Stimulated activated CD8-positive, alpha-beta memory T cell treated with anti-CD3 and anti-CD28 coated beads, Interleukin-2, amount 100 ng/mL, for 48 hours (primary cell): ENCODE results near the gene FETUB.

Experiments used
- DNase-seq, 2 donors: peaks; one replicate each; pipeline ENCODE4 v3.0.0-alpha.2; 2020; ENCODE audit warnings: low read depth in 2 of 2

The FETUB gene

DNA sequence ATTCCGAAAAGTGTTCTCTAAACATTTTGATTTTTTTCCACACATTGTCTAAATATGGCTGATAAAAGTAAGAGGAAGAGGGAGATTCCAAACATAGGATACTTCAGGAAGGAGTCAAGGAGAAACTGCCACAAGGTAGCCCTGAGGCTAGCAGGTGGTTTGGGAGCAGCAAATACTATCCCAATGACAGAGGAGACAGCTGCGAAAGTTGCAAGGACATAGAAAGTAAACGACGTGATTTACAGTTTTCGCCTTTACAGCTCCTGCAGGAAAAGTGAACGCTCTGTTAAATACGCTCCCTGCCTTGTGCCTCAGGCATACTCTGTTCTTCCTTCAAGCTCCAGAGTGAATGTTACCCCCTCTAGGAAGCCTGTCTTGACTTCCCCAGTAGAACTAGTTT is 3.7 kb upstream of the FETUB start:
- DNase-seq = no peak

DNA sequence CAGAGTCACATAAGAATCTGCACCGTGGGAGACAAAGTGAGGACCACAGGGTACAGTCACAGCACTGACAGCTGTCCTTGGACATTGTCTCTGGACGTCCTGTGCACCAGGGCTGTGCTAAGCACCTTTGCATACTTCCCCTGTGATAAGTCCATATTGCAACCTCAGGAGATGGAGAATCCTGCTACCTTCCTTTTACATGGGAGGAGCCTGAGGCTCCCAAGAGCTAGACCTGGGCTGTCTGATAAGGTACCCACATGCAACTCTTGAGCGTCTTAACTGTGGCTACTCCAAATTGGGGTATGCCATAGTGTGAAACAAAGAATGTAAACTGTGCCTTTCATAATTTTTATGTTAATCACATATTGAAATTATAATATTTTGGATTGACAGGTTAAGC is 2.5 kb upstream of the FETUB start:
- DNase-seq = no peak

DNA sequence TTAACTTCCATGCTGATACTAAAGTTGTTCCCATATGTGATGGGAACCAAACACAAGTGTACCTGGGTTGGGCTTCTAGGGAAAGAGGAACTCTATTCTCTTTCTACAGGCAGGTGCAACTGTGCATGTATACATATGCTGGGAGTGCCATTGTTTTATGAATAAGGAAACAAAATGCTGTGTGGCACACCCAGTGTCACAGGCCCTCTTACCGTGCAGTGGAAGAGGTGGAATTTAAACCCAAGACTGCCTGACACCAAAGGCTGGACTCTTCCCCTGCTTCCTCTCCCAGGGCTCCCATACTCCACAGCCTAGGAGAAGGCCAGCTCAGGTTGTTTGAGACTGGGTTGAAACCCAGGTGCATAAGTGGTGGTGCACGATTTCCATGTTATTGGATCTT is 1.9 kb upstream of the FETUB start:
- DNase-seq = no peak

DNA sequence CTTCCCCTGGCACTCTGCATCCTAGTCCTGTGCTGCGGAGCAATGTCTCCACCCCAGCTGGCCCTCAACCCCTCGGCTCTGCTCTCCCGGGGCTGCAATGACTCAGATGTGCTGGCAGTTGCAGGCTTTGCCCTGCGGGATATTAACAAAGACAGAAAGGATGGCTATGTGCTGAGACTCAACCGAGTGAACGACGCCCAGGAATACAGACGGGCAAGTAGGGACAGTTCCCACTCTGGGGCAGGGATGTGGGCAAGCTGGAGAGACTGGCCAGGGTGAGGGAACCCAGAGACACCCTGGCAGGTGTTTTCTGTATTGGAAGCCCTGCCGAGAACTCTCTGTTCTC is 247 bp downstream of the FETUB start:
- no peak for DNase-seq

DNA sequence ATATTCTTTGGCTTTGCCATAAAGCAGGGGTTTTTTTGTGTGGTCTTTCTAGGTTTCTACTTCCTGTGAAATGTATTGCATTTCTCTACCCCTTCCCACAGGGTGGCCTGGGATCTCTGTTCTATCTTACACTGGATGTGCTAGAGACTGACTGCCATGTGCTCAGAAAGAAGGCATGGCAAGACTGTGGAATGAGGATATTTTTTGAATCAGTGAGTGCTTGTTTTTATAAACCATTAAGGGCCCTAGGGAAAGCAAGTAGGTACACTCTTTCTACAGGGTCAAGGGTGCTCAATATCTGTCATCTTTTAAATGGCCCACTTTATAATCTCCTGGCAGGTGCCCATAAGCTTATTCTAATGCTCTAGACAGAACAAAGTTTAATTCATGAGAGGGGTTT is 730 bp downstream of the FETUB start:
- no peak for DNase-seq

DNA sequence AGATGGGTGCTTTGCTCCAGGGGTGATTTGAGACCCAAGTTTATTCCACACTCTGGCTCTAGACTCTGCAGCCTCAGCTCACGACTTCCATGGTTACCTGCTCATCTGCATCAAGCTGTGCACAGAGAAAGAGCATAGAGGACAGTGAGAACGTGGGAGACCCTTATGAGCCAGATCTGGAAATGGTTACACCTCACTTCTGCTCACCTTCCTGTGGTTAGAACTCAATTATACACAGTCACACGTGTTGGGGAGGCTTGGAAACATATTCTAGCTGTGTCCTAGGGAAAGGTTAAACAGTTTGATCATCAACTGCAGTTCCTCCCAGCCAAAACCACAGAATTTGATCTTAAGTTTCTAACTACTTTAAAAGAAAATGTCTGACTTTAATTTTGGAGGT is 1.8 kb downstream of the FETUB start:
- no peak for DNase-seq

DNA sequence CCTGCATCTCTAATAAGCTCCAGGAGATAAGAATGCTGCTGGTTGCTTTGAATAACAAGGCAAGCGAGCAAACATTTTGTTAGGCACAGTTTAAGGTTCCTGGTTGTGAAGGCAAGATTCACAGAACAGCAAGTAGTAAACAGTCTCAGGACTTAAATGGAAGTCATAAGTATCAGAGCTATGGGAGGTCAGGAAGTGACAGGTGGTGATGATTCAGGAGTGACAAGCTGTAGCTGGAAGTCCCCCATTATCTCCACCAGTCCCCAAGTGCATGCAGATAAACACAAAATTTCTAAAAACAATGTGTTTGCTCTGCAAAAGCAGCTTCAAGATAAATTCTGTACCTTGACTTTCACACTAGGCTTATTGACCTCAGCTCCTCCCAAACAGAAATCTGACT is 3.3 kb downstream of the FETUB start:
- DNase-seq = no peak

DNA sequence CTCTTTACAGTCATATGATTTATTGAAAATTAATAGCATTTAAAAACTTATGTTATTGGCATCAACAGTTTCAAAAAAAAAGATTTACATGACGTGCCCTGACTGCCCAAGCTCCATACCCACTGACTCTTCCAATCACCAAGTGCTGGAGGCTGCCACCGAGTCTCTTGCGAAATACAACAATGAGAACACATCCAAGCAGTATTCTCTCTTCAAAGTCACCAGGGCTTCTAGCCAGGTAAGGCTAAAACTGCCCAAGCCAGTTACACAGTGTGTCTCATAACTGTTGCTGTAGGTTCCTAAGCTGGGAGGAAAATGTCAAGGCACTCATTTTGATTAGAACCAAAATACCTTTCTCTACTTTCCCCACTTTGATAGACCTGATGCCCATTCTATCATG is 4.5 kb downstream of the FETUB start:
- no peak for DNase-seq

DNA sequence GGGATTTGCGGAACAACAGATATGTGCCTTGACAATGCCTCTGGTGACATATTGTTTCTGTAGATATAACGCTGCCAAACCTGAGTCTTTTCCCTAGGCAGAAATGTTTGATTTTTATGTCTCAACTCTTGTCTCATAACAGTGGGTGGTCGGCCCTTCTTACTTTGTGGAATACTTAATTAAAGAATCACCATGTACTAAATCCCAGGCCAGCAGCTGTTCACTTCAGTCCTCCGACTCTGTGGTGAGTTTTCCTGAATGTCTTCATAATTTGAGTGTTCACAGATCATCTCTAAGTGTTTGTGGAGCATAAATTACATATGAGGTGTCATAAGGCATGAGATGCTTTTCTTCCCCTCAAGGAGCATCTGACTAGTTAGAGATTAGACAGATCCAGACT is 5.9 kb downstream of the FETUB start:
- no peak for DNase-seq

DNA sequence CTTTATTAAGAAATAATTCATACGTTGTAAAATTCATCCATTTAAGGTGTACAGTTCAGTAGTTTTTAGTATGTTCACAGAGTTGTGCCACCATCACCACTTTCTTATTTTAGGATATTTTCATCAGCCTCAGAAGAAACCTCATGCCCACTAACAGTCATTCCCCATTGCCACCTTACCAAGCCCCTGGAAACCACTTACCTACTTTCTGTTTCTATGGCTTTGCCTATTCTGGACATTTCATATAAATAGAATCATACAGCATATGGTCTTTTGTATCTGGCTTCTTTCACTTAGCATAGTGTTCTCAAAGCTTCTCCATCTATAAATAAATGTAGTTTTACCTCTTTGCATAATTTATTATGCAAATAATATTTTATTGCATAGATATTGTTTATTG is 6.6 kb downstream of the FETUB start:
- DNase-seq = no peak

DNA sequence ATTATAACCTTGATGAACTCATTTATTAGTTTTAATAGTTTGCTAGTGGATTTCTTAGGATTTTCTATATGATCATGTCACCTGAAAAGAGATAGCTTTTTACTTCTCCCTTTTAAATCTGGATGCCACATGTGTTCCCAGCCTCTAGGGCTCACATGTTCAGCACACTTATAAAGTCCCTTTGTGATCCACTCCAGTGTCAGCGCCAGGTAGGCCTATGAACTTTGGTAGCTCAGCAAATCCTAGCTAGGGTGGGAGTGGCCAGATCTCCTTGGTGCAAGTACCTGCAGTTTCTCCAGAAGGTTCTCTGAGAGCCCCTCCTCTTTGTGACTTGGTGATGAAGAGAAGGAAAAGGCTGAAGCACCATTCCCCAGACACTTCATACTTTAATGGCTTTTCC is 8.7 kb downstream of the FETUB start:
- DNase-seq = no peak

DNA sequence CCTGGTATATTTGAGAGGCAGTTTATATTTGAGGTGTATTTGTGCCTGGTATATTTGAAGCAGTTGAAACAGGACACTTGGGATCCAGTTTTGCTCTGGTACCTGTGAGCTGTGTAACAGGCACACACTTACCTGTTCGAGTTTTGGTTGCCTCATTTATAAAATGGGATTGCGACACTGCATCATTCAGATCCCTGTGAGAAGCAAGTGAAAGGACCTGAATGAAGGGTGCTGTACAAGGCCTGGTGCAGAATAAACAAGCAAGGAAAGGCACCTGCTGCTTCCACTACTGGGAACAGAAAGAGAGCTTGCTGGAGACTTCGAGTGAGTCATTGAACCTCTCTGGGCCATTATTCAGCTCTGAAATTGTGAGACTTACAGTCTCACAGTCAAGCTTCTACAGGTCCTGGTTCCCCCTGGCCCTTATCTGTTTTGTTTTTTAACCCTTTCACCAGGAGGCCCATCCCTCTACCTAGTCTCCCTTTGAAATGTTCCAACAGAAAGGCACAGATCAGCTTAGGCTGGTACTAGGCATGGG is 11.5 kb downstream of the FETUB start:
- DNase-seq = no peak

DNA sequence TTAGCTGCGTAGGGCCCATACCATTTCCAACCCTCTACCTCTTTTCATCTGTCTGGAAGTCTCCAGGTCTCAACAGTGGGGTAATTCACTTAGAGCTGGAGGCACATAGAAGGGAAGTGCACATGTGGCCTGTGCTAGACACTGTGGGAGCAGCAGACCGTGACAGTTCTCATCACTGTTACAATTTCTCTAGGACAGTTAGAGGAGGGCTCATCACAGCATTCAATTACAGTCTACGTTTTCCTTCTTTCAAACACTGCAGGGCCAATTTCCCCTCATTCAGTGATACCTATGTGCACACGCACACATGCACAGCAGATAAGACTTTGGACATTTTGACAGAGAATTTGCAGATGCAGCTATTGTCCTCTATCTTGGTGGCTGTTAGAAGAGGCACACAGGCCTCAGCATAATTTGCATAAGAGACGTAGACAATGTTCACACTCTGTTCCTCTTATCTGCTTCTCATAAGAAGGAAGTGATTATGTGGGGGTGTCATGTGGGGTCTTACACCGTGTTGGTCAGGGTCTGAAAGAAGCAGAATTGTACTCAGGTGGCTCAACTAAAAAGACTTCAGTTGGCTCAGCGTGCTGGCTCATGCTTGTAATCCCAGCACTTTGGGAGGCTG is 13.0 kb downstream of the FETUB start:
- DNase-seq = no peak

DNA sequence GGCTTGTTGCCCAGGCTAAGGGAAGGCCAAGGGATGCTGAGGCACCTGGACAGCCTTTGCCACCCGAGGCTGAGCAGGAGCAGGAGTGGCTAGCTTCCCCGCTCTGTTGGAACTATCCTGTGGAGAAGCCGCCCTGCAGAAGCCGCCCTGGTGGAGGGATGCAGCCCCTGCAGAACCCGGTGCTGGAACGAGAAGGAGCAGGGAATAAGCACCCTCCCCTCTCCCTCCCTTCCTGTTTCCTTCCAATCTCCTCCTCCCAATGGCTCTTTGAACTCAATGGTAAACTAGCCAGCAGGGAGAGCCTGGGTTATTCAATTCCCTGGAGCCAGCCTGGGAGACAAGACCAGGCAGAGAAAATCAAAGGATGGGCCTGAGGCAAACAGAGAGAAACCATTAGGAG is 13.8 kb downstream of the FETUB start:
- DNase-seq = no peak

DNA sequence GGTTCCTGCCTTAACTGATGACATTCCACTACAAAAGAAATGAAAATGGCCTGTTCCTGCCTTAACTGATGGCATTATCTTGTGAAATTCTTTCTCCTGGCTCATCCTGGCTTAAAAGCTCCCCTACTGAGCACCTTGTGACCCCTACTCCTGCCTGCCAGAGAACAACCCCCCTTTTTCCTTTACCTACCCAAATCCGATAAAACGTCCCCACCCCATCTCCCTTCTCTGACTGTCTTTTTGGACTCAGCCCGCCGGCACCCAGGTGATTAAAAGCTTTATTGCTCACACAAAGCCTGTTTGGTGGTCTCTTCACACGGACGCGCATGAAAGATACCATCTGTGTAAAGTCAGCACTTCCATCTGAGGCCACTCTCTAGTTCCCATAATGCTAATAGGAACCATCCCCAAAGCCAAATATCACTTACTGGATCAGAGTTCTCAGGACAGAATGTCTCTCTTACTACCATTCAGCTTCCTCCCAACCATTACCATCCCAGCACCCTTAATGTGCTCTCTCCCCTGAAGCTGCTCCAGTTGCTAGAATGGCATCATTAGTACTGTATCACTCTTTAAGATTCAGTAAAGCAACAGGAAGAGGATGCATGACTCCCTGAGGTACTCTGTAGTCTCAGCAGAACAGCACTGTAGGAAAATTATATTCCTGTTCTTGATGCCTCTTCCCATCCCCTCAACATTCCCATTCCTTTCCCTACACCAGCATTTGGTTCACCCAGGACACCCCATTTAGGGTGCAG is 23.3 kb downstream of the FETUB start:
- DNase-seq = no peak

DNA sequence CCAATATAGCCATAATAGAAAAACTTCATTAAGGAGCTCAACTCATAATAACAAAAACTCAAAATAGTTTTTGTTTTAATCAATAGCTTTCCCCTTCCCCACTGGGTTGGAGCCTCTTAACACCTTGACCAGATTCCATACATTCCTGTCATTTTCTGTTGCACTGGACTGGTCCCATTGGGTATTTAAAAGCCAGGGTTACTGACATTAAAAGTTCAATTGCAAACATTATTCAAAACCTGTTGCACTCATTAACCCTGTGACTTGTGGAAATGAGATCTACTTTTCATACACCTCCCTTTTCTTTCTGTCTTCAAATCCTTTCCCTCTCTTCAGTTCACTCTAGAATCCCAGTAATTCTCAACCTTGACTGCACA is 23.9 kb downstream of the FETUB start:
- no peak for DNase-seq

DNA sequence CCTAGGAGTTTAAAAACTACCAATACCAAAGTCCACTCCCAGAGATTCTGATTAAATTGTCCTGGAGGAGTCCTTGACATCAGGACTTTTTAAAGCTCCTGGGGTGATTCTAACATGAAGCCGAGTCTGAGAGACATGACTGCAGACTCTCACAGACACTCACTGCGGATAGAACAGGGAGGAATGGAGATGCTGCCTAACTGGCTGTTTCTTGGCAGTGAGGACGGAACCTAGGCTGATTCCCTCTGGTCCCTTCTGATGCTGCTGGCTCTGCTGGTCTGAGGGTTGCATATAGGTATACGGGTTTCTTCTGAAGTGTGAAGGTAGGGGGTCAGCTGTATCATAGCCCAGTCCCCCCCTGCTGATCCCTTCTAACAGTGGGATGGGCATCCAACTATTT is 24.3 kb downstream of the FETUB start:
- DNase-seq = no peak

DNA sequence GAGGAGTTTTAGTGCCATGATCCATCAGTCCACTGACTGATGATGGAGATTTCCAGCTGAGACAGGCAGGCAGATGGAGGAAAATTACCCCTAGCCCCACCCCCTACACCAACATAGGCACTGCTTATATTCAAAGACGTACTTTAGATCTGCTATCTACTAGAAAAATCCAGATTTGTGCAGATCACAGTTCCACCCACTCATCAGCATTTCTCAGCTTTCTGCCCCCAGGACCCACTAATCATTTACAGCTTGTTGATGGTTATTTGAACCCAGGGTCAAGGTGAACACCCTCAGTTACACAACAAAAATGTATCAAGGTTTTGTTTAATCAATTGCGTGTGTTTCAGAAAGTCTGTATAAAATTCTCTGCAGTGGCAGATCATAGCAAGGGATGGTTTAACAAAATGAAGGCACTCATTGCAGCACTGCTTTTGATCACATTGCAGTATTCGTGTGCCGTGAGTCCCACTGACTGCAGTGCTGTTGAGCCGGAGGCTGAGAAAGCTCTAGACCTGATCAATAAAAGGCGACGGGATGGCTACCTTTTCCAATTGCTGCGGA is 25.5 kb downstream of the FETUB start, which contains the start of gene HRG:
TSS of gene HRG (plus strand) at position 390 of the 564 bp plus-strand sequence. CDS start at position 408, 18 bp downstream.
- no peak for DNase-seq

DNA sequence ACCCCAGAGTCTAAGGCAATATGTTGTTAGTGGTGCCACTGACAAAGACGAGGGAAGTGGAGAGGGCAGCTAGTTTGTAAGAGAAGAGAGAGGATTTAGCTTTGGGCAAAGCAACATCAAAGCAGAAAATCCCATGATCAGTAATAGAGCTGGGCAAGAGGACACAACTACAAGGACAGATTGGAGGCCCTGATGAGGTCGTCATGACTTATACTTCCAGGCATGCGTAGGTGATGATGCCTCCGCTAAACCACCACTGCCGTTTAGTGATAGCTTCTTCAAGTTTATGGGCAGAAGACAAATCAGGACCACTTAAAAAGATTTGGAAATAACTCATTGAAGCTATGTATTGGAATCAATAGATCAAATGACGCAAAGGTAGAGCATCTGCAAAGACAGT is 28.2 kb downstream of the FETUB start:
- DNase-seq = no peak

DNA sequence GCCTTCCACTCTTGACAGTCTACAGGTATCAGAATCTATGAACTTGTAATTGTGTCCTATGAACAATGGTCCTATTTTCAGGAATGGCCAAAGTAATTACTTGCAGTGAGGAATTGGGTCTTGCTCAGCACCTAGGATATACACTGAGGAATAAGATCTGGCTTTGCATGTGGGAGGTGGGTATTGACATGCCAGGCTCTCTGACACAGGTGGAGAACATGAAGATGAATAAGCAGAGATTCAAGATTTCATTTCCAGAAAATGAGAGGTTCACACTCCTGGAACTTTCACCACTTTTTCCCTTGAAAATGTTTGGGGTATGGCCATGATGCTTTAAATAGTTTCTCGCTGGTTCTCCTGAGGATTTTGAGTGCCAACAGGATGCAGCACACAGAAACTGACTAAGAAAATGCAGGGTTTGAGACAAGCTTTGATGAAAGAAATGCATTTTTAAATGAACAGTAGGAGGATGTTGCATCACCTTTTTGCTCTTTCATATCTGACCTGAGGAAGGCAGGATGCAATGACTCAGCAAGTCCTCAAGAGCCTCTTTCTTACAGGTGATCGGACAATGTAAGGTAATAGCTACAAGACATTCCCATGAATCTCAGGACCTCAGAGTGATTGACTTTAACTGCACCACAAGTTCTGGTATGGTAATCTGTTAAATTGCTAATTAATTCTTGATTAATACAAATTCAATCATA is 29.3 kb downstream of the FETUB start:
- DNase-seq = no peak

DNA sequence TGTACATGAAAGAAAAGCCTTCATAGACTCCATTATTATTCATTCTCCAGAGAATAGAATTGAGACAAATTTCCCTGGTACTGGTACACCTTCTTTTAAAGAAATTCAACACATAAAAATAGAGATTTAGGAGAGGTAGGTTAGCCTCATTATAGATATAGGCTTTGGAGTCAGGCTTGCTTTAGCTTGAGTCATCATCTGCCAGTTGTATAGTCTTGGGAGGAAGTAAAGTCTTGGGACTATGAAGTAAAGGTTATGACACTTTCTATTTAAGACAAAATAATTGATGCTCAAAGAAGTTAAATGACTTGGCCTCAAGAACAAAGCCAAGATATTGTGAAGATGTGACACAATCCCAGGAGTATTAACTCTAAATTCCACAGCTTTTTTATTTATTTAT is 30.0 kb downstream of the FETUB start:
- no peak for DNase-seq

DNA sequence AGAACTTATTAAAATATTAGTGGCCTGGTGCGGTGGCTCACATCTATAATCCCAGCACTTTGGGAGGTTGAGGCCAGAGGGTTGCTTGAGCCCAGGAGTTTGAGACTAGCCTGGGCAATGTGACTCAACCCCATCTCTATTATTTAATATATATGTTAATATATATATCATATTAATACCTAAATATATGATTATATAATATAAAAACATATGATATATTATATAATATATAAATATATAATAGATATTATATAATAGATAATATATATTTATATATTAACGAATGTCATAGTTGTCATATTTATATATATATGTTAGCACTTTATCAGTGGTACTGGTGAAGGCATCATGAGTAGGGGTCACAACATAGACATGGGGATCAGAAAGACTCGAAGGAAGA is 30.9 kb downstream of the FETUB start:
- no peak for DNase-seq

DNA sequence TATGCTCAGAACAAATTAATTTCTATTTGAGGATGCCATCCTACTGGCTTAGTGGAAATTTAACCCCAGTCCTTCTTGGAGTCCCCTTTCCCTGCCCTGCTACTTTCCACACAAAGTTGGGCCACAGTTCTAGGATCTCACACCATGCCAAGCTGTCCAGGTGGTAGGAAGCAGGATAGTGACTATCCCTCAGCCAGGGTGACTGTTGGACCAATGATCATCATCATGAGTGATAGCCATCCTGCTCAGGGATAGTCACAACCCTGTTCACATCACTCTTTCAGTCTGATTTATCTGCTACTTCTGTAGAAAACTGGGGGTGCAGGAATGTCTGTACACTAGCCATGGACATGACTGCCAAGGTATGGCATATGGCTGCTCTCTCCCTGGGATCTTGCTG is 38.4 kb downstream of the FETUB start:
- no peak for DNase-seq
